HG03442 (cell line): Measurements from ENCODE around the gene ICOS.
"Not testable (repeated sequence)": the region's sequence is repeated elsewhere in the genome, so short reads cannot be mapped to it uniquely, and the experiment has no call there.

ENCODE experiments used
- ATAC-seq: cut with Tn5 transposase; IDR thresholded peaks from one replicate; pipeline ENCODE4 v1.9.1; 2021; ENCODE audit warnings: mild to moderate bottlenecking, moderate library complexity; ENCODE audit not compliant: unreplicated experiment

The ICOS gene

GRCh38 chr2:203916756-203917155 is 19.8 kb upstream of the ICOS start:
- ATAC-seq = no peak

DNA sequence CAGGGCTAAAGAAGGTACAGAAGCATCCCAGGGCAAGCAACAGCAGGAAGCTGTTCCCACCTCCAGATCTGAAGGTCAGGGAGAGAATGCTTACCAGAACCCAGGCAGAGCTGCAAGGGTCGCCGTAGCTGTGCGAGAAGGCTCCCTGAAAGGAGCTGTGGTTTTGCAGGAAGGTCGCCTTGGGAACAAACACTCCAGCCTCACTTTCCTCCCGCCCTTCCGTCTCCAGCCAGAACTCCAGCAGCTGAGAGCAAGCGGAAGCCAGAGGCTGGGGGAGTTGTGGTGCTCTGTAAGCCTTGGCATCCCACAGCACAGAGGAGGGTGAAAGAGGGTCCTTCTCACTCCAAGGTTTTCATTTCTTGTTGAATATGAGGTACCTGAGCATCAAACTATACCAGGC is 18.3 kb upstream of the ICOS start:
- no peak for ATAC-seq

GRCh38 chr2:203918839-203919238 is 17.7 kb upstream of the ICOS start:
- ATAC-seq = no peak

GRCh38 chr2:203925512-203926158 is 10.9 kb upstream of the ICOS start:
- no peak for ATAC-seq

GRCh38 chr2:203928849-203929248 is 7.7 kb upstream of the ICOS start:
- ATAC-seq = no peak

GRCh38 chr2:203931262-203931661 is 5.3 kb upstream of the ICOS start:
- not testable (repeated sequence) for ATAC-seq

DNA sequence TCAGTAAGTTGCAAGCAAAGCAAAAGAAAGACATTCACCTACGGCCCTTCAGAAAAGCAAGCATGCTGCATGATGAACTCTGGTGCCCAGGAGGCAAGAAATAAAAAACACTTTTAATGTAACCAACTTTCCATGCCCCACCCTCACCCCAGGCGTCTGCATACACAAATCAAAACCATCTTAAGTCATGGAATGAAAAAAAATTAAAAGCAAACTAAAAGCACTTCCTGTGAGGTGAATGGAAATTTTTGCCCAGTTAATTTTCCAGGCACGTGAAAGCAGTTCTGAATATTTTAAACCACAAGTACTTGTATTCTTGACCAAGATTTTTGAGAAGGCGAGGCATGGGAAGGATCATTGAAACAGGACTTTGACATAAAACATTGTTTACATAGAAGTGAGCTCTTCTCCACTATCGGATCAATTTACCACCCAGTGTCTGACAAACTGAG is 2.5 kb upstream of the ICOS start:
- ATAC-seq = no peak

- ATAC-seq = no peak
Measured at GRCh38 chr2:203934711-203935438, 1.7 kb upstream of the ICOS start.

- no peak for ATAC-seq
Measured at GRCh38 chr2:203935568-203935967, 995 bp upstream of the ICOS start.

DNA sequence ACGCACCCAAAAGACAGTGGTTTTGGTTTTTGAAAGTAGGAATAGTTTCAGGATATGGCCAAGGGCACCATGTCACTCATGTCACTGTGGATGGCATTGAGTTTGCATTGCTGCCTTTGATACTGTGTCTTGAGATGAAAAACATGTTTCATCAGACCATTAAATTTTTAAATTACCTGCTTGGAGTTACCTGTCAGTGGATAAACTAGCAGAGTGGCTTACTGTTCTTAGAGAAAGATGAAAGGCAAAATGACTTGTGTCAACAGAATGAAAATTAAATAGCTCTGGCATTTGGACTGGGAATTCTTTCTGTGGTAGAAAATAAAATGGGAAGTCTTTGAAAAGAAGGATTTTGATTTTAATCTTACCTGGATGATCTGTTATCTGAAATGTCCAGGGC is 386 bp downstream of the ICOS start:
- ATAC-seq = no peak

DNA sequence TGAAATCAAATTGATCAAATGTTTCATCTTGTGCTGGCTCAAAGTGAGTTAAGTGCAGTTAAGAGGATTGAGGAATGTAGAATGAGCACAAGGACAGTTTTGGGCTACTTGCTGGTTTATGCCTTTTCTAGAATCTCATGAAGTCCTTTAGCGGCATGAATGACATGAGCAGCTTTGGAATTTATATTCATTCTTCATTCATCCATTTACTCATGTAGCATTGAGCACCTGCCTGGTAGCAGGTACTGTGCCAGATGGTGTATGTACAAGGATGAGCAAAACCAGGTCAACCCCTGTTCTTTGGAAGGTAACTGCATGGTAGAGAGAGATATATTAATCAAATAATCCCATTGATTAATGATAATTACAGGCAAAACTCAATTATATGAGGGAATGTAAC is 1.2 kb downstream of the ICOS start:
- ATAC-seq = no peak

- no peak for ATAC-seq
Measured at GRCh38 chr2:203940039-203940438, 3.5 kb downstream of the ICOS start.

DNA sequence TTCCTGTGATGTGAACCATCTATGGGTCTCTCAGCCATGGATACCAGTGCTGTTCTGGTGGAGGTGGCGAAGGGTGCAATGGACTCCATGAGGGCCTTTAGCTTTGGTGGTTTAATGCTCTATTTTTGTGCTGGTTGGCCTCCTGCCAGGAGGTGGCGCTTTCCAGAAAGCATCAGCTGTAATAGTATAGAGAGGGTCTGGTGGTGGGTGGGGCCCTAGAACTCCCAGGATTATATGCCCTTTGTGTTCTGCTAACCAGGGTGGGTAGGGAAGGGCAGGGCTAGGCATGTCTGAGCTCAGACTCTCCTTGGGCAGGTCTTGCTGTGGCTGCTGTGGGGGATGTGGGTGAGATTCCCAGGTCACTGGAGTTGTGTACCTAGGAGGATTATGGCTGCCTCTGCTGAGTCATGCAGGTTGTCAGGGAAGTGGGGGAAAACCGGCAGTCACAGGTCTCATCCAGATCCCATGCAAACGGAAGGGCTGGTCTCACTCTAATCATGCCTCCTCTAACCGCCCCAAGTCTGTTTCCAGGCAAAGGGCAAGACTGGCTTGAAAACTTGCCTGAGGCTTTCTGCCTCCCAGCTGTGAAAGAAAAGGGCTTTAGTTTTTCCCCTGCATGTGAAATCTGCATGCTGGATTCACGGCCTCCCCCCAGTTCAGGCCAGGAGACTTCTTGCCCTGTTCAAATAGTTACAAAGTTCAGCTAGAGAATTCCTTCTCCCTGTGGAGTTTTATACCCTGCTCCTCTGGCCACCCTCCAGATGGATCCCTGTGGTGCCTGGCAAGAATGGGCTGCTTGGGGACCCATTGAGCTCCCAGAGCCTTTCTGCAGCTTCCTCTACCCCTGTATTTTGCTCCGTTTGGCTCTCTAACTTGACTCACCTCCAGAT is 7.2 kb downstream of the ICOS start:
- ATAC-seq = not testable (repeated sequence)

GRCh38 chr2:203948733-203949132 is 12.2 kb downstream of the ICOS start:
- peak; percentile 64 for ATAC-seq

GRCh38 chr2:203949228-203949627 is 12.7 kb downstream of the ICOS start:
- ATAC-seq = peak; percentile 23

DNA sequence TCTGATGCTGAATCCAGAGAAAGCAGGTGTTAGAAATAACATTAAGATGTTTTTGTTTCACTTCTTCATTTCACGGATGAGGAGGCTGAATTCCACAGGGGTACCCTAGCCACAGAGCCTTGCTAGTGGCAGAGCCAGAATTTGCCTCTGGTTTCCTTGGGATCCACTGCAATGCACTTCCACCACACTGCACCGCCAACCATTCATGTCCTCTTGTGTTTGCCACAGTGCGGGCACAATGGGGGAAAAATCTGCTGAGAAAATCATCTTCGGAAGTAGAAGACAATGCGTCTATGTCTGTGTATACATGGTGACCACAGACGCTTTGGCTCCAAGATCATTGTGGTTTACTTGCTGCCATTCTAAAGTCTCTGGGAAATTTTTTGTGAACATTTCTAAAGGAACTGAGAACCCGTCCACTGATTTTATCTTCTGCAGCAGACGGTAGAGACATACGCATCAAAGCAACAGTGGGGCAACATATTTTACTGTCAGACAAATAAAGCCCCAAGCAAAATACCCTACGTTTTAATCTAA is 14.9 kb downstream of the ICOS start:
- no peak for ATAC-seq

DNA sequence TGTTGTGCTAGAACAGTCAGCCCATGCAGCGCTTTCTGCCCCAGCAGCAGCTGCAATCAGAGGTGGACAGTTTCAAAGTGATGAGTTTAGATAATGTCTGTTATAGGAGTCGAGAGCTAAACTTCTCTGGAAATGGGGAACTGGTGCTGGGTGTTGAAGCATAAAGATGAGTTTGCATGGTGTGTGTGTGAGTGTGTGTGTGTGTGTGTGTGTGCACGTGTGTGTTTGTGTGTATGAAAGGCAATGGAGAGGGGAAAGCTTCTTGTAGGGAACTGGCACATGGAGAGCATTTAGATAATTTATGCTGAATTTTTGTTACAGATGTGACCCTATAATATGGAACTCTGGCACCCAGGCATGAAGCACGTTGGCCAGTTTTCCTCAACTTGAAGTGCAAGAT is 22.7 kb downstream of the ICOS start:
- no peak for ATAC-seq

GRCh38 chr2:203959672-203960071 is 23.1 kb downstream of the ICOS start:
- ATAC-seq = no peak

- ATAC-seq = no peak
Measured at GRCh38 chr2:203960811-203961210, 24.2 kb downstream of the ICOS start.

DNA sequence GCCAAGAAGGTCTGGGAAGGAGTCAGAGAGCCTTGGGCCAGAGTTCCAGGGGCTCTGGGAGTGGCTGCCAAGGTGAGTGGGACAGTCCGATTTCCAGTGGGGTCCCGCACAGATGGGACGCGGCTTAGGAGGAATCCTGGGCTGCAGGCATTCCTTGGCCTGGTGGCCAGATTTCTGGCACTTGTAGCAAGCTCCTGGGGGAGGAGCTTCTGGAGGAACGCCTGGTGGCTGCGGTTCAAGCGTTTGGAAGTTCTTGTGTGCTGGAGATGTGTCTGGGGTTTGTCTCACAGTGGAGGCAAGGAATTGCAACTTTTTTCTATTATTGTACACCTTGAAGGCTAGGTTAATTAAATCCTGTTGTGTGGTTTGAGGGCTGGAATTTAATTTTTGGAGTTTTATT is 28.6 kb downstream of the ICOS start:
- not testable (repeated sequence) for ATAC-seq

GRCh38 chr2:203971251-203971650 is 34.7 kb downstream of the ICOS start:
- no peak for ATAC-seq
